GM12875 (cell line): ENCODE results near the gene TLE6.
"Not testable (repeated sequence)": the region's sequence is repeated elsewhere in the genome, so short reads cannot be mapped to it uniquely, and the experiment has no call there.

Experiments
- H3K4me3 ChIP-seq: one replicate; pipeline ENCODE4 v1.5.1; 2011; ENCODE audit warnings: low read depth, low read length, control low read depth
- TF ChIP-seq, protein P1 (sequence below): IDR thresholded peaks from 2 replicates; pipeline ENCODE4 v1.5.1; 2011; ENCODE audit warnings: low read depth, mild to moderate bottlenecking, control low read depth, inconsistent platforms, low read length, moderate library complexity, borderline replicate concordance; ENCODE audit not compliant: insufficient read depth

Gene TLE6

DNA sequence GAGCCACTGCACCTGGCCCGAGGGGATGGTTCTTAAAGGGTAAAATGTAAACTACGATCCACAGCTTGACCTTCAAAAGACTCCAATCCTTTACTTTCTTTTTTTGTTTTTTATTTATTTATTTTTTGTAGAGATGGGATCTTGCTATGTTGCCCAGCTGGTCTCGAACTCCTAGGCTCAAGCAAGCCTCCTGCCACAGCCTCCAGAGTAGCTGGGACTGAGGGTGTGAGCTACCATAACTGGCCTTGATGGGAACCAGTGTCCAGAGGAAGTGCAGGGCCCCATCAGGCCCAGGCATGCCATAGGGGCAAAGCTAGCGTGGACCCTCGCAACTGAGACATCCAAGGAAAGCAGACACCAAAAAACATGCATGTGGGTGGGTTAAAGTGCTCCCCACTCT, 14.2 kb upstream of the TLE6 start:
- H3K4me3 ChIP-seq = no peak overlapping the region
- TF ChIP-seq, protein P1, sequence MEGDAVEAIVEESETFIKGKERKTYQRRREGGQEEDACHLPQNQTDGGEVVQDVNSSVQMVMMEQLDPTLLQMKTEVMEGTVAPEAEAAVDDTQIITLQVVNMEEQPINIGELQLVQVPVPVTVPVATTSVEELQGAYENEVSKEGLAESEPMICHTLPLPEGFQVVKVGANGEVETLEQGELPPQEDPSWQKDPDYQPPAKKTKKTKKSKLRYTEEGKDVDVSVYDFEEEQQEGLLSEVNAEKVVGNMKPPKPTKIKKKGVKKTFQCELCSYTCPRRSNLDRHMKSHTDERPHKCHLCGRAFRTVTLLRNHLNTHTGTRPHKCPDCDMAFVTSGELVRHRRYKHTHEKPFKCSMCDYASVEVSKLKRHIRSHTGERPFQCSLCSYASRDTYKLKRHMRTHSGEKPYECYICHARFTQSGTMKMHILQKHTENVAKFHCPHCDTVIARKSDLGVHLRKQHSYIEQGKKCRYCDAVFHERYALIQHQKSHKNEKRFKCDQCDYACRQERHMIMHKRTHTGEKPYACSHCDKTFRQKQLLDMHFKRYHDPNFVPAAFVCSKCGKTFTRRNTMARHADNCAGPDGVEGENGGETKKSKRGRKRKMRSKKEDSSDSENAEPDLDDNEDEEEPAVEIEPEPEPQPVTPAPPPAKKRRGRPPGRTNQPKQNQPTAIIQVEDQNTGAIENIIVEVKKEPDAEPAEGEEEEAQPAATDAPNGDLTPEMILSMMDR = no peak

DNA sequence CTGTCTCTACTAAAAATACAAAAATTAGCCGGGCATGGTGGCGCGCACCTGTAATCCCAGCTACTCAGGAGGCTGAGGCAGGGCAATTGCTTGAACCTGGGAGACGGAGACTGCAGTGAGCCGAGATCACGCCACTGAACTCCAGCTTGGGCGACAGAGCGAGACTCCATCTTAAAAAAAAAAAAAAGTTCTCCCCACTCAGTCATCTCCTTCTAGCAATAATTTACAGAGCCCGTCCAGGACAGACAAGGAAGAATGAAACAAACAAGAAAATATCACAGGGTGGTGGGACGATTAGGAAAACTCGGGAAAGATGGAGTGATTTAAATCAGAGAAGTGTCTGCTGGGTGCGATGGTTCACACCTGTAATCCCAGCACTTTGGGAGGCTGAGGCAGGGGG, 13.7 kb upstream of the TLE6 start:
- not testable (repeated sequence) for H3K4me3 ChIP-seq

DNA sequence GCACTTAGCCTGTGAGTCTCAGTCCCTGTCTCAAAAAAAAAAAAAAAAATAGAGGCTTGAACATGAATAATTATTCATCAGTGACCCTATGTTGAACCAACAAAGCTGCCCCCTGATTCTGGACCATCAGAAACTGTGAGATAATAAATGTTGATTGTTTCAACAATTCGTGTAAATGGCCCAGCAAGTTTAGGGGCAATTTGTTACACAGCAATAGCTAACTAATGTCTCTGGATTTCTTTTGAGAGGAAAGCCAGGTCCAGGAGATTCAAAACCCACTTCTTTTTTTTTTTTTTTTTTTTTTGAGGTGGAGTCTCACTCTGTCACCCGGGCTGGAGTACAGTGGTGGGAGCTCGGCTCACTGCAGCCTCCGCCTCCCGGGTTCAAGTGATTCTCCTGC, 12.5 kb upstream of the TLE6 start:
- TF ChIP-seq, protein P1 = no peak
- H3K4me3 ChIP-seq = no peak overlapping the region

DNA sequence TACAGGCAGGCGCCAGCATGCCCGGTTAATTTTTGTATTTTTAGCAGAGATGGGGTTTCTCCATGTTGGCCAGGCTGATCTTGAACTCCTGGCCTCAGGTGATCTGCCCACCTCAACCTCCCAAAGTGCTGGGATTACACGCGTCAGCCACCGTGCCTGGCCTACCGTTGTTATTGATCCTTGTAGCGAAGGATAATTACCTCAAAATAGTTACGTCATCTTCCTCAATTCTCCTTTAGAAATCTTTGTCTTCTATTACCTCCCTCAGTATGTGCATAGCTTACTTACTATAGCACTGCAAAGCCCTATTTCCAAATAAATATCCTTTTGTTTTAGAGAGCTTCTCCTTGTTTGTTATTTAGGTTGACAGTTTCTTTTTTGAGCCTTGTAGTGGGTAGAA, 9.4 kb upstream of the TLE6 start:
- H3K4me3 ChIP-seq = no peak overlapping the region
- TF ChIP-seq, protein P1 = no peak

DNA sequence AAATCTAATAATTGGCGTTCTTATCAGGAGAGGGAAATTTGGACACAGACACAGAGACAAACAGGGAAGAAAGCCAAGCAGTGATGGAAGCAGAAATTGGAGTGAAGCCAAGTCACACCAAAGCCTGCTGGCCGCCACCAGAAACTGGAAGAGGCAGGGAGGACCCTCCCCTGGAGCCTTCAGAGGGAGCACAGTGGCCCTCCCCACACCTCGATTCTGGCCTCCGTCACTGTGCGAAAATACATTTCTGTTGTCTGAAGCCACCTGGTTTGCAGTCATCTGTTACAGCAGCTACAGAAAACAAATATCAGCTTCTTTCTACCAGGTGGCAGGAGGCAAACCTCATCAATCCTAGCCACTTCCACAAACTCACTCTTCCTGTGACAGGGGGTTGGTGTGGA, 8.3 kb upstream of the TLE6 start:
- TF ChIP-seq, protein P1 = no peak

DNA sequence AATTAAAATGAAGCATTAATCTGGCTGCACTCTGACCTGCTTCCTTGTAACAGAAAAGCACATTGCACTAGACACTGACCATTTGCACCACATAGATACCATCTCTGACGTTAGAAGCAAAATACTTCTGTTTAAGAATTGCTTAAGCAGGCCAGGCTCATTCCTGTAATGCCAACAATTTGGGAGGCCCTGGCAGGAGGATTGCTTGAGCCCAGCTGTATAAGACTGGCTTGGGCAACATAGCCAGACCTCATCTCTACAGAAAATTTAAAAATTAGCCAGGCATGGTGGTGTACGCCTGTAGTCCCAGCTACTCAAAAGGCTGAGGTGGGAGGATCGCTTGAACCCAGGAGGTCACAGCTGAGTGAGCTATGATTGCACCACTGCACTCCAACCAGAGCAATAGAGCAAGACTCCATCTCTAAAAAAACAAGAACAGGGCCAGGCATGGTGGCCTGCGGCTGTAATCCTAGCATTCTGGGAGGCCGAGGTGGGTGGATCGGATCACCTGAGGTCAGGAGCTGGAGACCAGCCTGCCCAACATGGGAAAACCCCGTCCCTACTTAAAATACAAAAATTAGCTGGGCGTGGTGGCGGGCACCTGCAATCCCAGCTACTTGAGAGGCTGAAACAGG, 7.0 kb upstream of the TLE6 start:
- H3K4me3 ChIP-seq = no peak overlapping the region
- TF ChIP-seq, protein P1 = no peak

More for the DNA sequence above, 8.3 kb upstream of the TLE6 start:
- no peak overlapping the region for H3K4me3 ChIP-seq

DNA sequence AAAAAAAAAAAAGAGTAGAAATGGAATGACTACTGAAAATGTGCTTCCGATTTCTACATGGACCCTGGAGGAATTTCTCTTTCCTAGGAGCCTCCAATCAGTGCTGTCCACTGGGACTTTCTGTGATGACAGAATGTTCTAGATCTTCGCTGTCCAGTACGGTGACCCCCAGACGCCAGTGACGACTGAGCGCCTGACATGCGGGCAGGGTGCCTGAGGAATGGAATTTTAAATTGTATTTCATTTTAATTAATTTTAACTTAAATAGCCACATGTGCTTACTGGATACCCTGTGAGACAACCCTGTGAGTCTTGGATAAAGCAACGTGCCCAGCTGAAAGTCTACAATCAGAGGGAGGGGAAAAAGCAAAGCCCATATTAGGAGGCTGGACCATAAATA, 4.1 kb upstream of the TLE6 start:
- TF ChIP-seq, protein P1 = no peak
- no peak overlapping the region for H3K4me3 ChIP-seq
